Ishikawa (cell line): ENCODE measurements around the gene FAM3C.

ENCODE experiments used
- CEBPB ChIP-seq: IDR thresholded peaks from 2 replicates; pipeline ENCODE4 v1.6.1; 2012
- CREB1 ChIP-seq: IDR thresholded peaks from 2 replicates; pipeline ENCODE4 v1.6.1; 2012; ENCODE audit warnings: low read depth
- EGR1 ChIP-seq: IDR thresholded peaks from 2 replicates; pipeline ENCODE4 v1.6.1; 2012
- RAD21 ChIP-seq: IDR thresholded peaks from 2 replicates; pipeline ENCODE4 v1.6.1; 2012; ENCODE audit warnings: low read depth
- TAF1 ChIP-seq: IDR thresholded peaks from 2 replicates; pipeline ENCODE4 v1.6.1; 2012; ENCODE audit warnings: low read depth, mild to moderate bottlenecking
- TF ChIP-seq, protein P1 (sequence below): IDR thresholded peaks from 2 replicates; pipeline ENCODE4 v1.6.1; 2012; ENCODE audit warnings: low read depth, mild to moderate bottlenecking

DNA sequence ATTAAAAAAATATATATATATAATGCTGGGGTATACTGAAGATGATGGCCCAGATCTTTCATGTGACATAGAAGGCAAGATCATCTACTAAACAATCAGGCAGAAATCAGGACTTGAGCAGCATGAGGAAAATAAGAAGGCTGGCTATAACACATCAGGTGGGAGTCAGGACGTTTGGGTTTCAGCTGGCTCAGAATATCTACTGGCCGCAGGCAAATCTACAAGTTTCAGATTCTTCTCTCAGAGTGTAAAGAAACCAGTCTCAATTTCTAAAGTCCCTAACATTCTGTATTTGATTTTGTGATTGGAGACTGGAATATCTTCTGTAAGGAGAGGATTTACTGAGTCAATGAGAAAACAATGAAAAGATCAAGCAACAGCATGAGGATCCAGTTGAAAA lies 37.7 kb upstream of the FAM3C start:
- TF ChIP-seq TAF1 (no peak), RAD21 (no peak), CEBPB (no peak), EGR1 (no peak), CREB1 (no peak)
- TF ChIP-seq, protein P1, sequence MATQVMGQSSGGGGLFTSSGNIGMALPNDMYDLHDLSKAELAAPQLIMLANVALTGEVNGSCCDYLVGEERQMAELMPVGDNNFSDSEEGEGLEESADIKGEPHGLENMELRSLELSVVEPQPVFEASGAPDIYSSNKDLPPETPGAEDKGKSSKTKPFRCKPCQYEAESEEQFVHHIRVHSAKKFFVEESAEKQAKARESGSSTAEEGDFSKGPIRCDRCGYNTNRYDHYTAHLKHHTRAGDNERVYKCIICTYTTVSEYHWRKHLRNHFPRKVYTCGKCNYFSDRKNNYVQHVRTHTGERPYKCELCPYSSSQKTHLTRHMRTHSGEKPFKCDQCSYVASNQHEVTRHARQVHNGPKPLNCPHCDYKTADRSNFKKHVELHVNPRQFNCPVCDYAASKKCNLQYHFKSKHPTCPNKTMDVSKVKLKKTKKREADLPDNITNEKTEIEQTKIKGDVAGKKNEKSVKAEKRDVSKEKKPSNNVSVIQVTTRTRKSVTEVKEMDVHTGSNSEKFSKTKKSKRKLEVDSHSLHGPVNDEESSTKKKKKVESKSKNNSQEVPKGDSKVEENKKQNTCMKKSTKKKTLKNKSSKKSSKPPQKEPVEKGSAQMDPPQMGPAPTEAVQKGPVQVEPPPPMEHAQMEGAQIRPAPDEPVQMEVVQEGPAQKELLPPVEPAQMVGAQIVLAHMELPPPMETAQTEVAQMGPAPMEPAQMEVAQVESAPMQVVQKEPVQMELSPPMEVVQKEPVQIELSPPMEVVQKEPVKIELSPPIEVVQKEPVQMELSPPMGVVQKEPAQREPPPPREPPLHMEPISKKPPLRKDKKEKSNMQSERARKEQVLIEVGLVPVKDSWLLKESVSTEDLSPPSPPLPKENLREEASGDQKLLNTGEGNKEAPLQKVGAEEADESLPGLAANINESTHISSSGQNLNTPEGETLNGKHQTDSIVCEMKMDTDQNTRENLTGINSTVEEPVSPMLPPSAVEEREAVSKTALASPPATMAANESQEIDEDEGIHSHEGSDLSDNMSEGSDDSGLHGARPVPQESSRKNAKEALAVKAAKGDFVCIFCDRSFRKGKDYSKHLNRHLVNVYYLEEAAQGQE: no peak
